Hepatocyte (in vitro differentiated cells): ENCODE measurements around the gene PUS10. TPM values are rescaled to one million over a fixed set of nuclear protein-coding genes. Genes with fewer than 3 reads are reported as not detected.
A peak's percentile ranks its signal among the peaks of the same experiment; 100 is the strongest.
"Not testable (repeated sequence)": the region's sequence is repeated elsewhere in the genome, so short reads cannot be mapped to it uniquely, and the experiment has no call there.

Source experiments
- DNase-seq: peaks from one replicate; pipeline ENCODE4 v3.0.0-alpha.2; 2016; ENCODE audit warnings: low spot score
- H2AFZ ChIP-seq: fragments of 200-600 bp; sonication (generic); 2 replicates; pipeline ENCODE4 v1.6.0; 2016; ENCODE audit warnings: antibody characterized with exemption, mild to moderate bottlenecking
- H3K27ac ChIP-seq: fragments of 200-600 bp; sonication (generic); 2 replicates; pipeline ENCODE4 v1.5.1; 2016; ENCODE audit warnings: mild to moderate bottlenecking
- H3K27me3 ChIP-seq: fragments of 200-600 bp; sonication (generic); 2 replicates; pipeline ENCODE4 v1.6.1; 2016
- H3K36me3 ChIP-seq: fragments of 200-600 bp; sonication (generic); replicated peaks from 2 replicates; pipeline ENCODE4 v1.5.1; 2016; ENCODE audit warnings: low read depth; ENCODE audit not compliant: insufficient read depth
- H3K4me1 ChIP-seq: fragments of 200-600 bp; sonication (generic); 2 replicates; pipeline ENCODE4 v1.5.1; 2016; ENCODE audit warnings: mild to moderate bottlenecking, moderate library complexity; ENCODE audit not compliant: insufficient read depth
- H3K4me2 ChIP-seq: fragments of 200-600 bp; sonication (generic); 2 replicates; pipeline ENCODE4 v1.6.0; 2016
- H3K4me3 ChIP-seq: fragments of 200-600 bp; sonication (generic); 2 replicates; pipeline ENCODE4 v1.5.1; 2016; ENCODE audit warnings: mild to moderate bottlenecking
- H3K79me2 ChIP-seq: fragments of 200-600 bp; sonication (generic); 2 replicates; pipeline ENCODE4 v1.6.0; 2017; ENCODE audit warnings: mild to moderate bottlenecking
- H3K9me2 ChIP-seq: fragments of 200-600 bp; sonication (generic); replicated peaks from 2 replicates; pipeline ENCODE4 v1.6.0; 2017; ENCODE audit warnings: mild to moderate bottlenecking; ENCODE audit not compliant: insufficient read depth
- H3K9me3 ChIP-seq: fragments of 200-600 bp; sonication (generic); 2 replicates; pipeline ENCODE4 v1.5.1; 2016; ENCODE audit warnings: low read depth, mild to moderate bottlenecking
- H4K20me1 ChIP-seq: fragments of 200-600 bp; sonication (generic); 2 replicates; pipeline ENCODE4 v1.6.0; 2016; ENCODE audit warnings: mild to moderate bottlenecking; ENCODE audit not compliant: insufficient read depth, poor library complexity, severe bottlenecking
- CTCF ChIP-seq: fragments of 200-600 bp; sonication (generic); IDR thresholded peaks from 2 replicates; pipeline ENCODE4 v1.5.1; 2016; ENCODE audit warnings: antibody characterized with exemption, mild to moderate bottlenecking; ENCODE audit not compliant: poor library complexity
- EZH2 ChIP-seq: fragments of 200-600 bp; sonication (generic); IDR thresholded peaks from 2 replicates; pipeline ENCODE4 v1.6.1; 2016; ENCODE audit warnings: antibody characterized with exemption, mild to moderate bottlenecking, borderline replicate concordance
- EZH2phosphoT487 ChIP-seq: fragments of 200-600 bp; sonication (generic); IDR thresholded peaks from one replicate; pipeline ENCODE4 v1.6.1; 2018; ENCODE audit warnings: antibody characterized with exemption, mild to moderate bottlenecking, low read depth, moderate library complexity; ENCODE audit not compliant: unreplicated experiment, severe bottlenecking
- WGBS: methylation state at CpG from one replicate; pipeline ENCODE4 v1.1.6; 2016; ENCODE audit warnings: low lambda C conversion rate; ENCODE audit errors: missing lambda C conversion rate; 5-methylcytosine and 5-hydroxymethylcytosine counted together
- polyA plus RNA-seq: library from polyadenylated mRNA; unstranded; fragments of >200 nt; fragmentation: Nextera tagmentation; extraction: Ambion mirVana; gene quantifications from 2 replicates; pipeline ENCODE4 v1.2.1, GENCODE V29; 2016
- total RNA-seq: library from RNA; depleted of rRNA; stranded (reverse); fragments of >200 nt; gene quantifications from 2 replicates; pipeline ENCODE4 v1.2.3, GENCODE V29; 2014

The PUS10 gene
- total and polyA plus RNA-seq, 2 experiments from 2014 or later = 4.5 to 15.3 TPM

- Histone ChIP-seq H3K36me3 (no peaks in the 10 kb centered on the region), H3K4me1 (no peaks in the 10 kb centered on the region), H2AFZ (no peak overlapping the region), H3K27me3 (no peaks in the 10 kb centered on the region), H3K4me3 (no peak overlapping the region), H3K4me2 (no peak overlapping the region), H3K79me2 (peaks cover 42% of the 10 kb centered on the region), H3K9me2 (no peaks in the 10 kb centered on the region), H3K27ac (peak overlapping the region; percentile 99), H3K9me3 (no peaks in the 10 kb centered on the region), H4K20me1 (peaks cover 7% of the 10 kb centered on the region)
- no peak for DNase-seq
- TF ChIP-seq EZH2 (no peak), CTCF (no peak)
- 92% methylated on average over 3 of the region's 3 CpGs for WGBS
Observed at GRCh38 chr2:61014763-61015162, 3.3 kb downstream of the PUS10 start.

GRCh38 chr2:61013382-61013781, 4.7 kb downstream of the PUS10 start:
- no peaks in the 10 kb centered on the region for H3K36me3 ChIP-seq
- H4K20me1 ChIP-seq = no peaks in the 10 kb centered on the region
- 84% methylated on average over 3 of the region's 3 CpGs for WGBS
- DNase-seq = no peak
- H3K9me2 ChIP-seq = no peaks in the 10 kb centered on the region
- H3K79me2 ChIP-seq = peaks cover 28% of the 10 kb centered on the region
- H3K27me3 ChIP-seq = no peaks in the 10 kb centered on the region
- H3K4me2 ChIP-seq = no peak overlapping the region
- no peaks in the 10 kb centered on the region for H3K9me3 ChIP-seq
- H3K4me1 ChIP-seq = no peaks in the 10 kb centered on the region
- H3K4me3 ChIP-seq = no peak overlapping the region
- H3K27ac ChIP-seq = no peak overlapping the region
- H2AFZ ChIP-seq = no peak overlapping the region
- TF ChIP-seq EZH2phosphoT487 = no peak
- TF ChIP-seq CTCF = no peak
- TF ChIP-seq EZH2 = no peak

- 38% methylated on average over 2 of the region's 2 CpGs for WGBS
- H3K79me2 ChIP-seq = peaks cover 26% of the 10 kb centered on the region
- H3K4me2 ChIP-seq = not testable (repeated sequence)
Observed at GRCh38 chr2:61012303-61012702, 5.8 kb downstream of the PUS10 start.

GRCh38 chr2:61011678-61012077, 6.4 kb downstream of the PUS10 start:
- H3K27ac ChIP-seq = no peak overlapping the region
- no peaks in the 10 kb centered on the region for H3K27me3 ChIP-seq
- no peak for DNase-seq
- no peaks in the 10 kb centered on the region for H4K20me1 ChIP-seq
- no peak overlapping the region for H3K4me2 ChIP-seq
- 94% methylated on average over 1 of the region's 1 CpG for WGBS
- H3K36me3 ChIP-seq = no peaks in the 10 kb centered on the region
- peaks cover 26% of the 10 kb centered on the region for H3K79me2 ChIP-seq
- TF ChIP-seq EZH2phosphoT487 = no peak
- TF ChIP-seq CTCF = no peak
- no peak for TF ChIP-seq EZH2
- H3K4me1 ChIP-seq = no peaks in the 10 kb centered on the region
- H3K9me3 ChIP-seq = no peaks in the 10 kb centered on the region
- no peak overlapping the region for H2AFZ ChIP-seq
- no peak overlapping the region for H3K4me3 ChIP-seq
- H3K9me2 ChIP-seq = no peaks in the 10 kb centered on the region

More at GRCh38 chr2:61012303-61012702, 5.8 kb downstream of the PUS10 start:
- not testable (repeated sequence) for H2AFZ ChIP-seq, H4K20me1 ChIP-seq, H3K36me3 ChIP-seq, H3K9me2 ChIP-seq, H3K9me3 ChIP-seq, H3K4me3 ChIP-seq, H3K27me3 ChIP-seq, H3K4me1 ChIP-seq, H3K27ac ChIP-seq
- DNase-seq = peak; percentile 13
